Measurements from ENCODE around the gene DLL4. TPM values are rescaled to one million over a fixed set of nuclear protein-coding genes. Genes with fewer than 3 reads are reported as not detected.

DLL4 gene
- total RNA-seq, 1 donor from 2014 or later: 0.54 TPM

DNA sequence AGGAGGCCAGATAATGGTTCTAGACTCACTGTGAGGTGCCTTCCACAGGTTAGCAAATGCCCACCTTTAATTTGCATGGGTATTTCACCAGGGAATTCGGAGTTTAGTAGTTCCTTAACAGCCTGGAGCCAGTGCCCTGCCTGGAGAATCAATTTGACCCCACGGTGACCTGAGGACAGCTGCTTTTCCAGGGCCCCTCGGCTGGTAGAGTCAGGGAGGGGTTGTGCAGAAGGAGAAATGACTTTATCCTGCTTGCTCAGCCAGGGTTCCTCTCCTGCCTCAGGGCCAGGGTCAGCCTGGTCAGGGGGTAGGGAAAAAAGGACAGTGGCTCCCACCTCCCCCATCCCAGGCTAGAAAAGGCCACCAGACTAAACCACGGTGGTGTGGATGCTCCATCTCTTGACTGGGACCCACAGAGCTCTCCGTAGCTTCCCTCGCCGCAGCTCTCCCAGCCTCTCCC, 12.0 kb downstream of the DLL4 start:
- Mint-ChIP-seq H3K9me3 (ENCODE audit: unreplicated experiment) (no peaks in the 10 kb centered on the region), H3K27ac (ENCODE audit: unreplicated experiment) (peak overlapping the region; percentile 83), H3K4me1 (ENCODE audit: unreplicated experiment) (peaks cover 29% of the 10 kb centered on the region), H3K4me3 (ENCODE audit: unreplicated experiment) (peak overlapping the region; percentile 68), H3K36me3 (ENCODE audit: unreplicated experiment) (no peaks in the 10 kb centered on the region), H3K27me3 (ENCODE audit: unreplicated experiment) (peaks cover under 1% of the 10 kb centered on the region)
- no peak for DNase-seq (ENCODE audit: extremely low spot score, unreplicated experiment)
- TF ChIP-seq, protein P1, sequence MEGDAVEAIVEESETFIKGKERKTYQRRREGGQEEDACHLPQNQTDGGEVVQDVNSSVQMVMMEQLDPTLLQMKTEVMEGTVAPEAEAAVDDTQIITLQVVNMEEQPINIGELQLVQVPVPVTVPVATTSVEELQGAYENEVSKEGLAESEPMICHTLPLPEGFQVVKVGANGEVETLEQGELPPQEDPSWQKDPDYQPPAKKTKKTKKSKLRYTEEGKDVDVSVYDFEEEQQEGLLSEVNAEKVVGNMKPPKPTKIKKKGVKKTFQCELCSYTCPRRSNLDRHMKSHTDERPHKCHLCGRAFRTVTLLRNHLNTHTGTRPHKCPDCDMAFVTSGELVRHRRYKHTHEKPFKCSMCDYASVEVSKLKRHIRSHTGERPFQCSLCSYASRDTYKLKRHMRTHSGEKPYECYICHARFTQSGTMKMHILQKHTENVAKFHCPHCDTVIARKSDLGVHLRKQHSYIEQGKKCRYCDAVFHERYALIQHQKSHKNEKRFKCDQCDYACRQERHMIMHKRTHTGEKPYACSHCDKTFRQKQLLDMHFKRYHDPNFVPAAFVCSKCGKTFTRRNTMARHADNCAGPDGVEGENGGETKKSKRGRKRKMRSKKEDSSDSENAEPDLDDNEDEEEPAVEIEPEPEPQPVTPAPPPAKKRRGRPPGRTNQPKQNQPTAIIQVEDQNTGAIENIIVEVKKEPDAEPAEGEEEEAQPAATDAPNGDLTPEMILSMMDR (IDR thresholded peaks at IDR 0.05): no peak

DNA sequence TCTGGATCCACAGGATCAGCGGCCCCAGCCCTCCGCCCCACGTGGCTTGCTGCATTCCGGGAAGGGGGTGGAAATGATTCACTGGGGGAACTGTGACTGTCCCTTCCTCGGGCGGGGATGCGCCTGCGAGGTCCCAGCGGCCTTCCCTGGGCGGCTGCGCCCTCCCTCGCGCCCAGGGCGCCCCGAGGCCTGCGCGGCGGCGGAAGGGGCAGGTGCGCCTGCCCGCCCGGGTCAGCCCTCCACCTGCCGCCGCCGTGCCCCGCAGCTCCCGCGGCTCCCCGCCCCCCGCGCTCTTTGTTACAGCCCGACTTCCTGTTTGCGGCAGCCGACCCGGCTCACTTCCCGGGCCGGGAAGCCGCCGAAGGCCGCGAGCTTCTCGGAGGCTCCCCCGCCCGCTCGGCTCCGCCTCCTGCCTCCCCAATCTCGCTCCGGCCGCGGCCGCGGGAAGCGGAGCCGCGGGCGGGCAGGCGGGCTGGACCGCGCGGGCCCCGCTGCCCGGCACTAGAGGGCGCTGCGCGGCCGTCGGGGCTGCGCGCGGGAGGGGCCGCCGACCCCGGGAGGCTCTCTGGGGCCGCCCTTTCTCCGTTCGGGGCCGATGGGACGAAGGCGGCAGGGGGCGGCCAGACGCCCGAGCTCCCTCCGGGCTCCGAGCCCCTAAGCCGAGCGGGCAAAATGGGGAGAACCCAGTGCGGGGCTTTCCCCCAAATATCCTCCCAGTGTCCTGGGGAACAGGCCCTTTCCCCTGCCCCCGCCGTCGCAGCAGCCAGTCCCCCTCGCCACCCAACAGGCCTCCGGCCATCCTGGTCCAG, 12.6 kb downstream of the DLL4 start:
- TF ChIP-seq, protein P1 (IDR thresholded peaks at IDR 0.05): peak; percentile 76
- peak overlapping the region; percentile 68 for H3K4me3 Mint-ChIP-seq (ENCODE audit: unreplicated experiment)
- DNase-seq (ENCODE audit: extremely low spot score, unreplicated experiment): peak; percentile 92

DNA sequence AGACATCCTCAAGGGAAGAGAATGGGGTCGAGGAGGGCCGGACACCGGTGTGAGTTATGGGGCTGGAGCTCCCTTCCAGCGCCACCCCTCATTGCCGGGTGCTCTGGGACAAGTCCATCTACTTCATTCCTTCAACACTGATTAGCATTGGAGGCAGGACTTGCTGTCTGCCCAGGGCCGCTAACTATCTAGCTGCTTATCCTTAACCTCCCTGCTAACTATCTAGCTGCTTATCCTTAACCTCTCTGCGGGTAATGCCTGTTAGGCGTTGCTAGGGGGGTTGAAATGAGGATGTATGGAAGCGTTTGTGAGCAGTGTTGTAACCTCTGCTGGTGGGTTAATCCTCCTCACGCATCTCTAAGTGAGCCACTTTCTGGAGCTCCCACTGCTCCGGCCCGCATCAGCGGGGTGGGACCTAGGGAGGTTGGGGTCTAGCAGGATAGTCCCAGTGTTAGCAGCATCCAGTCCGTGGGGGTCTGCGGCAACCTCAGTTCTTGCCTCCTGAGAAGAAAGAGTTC, 13.3 kb downstream of the DLL4 start:
- peak overlapping the region; percentile 10 for H3K27ac Mint-ChIP-seq (ENCODE audit: unreplicated experiment)
- no peak for DNase-seq (ENCODE audit: extremely low spot score, unreplicated experiment)
- H3K27me3 Mint-ChIP-seq (ENCODE audit: unreplicated experiment): peaks cover 2% of the 10 kb centered on the region
- H3K9me3 Mint-ChIP-seq (ENCODE audit: unreplicated experiment): no peaks in the 10 kb centered on the region
- peaks cover 24% of the 10 kb centered on the region for H3K4me1 Mint-ChIP-seq (ENCODE audit: unreplicated experiment)
- H3K36me3 Mint-ChIP-seq (ENCODE audit: unreplicated experiment): no peaks in the 10 kb centered on the region
- TF ChIP-seq, protein P1 (IDR thresholded peaks at IDR 0.05): no peak
- H3K4me3 Mint-ChIP-seq (ENCODE audit: unreplicated experiment): peak overlapping the region; percentile 54

More for the DNA sequence above, 12.6 kb downstream of the DLL4 start:
- H3K36me3 Mint-ChIP-seq (ENCODE audit: unreplicated experiment): no peaks in the 10 kb centered on the region
- H3K9me3 Mint-ChIP-seq (ENCODE audit: unreplicated experiment): no peaks in the 10 kb centered on the region
- H3K27ac Mint-ChIP-seq (ENCODE audit: unreplicated experiment): peak overlapping the region; percentile 83
- peaks cover 2% of the 10 kb centered on the region for H3K27me3 Mint-ChIP-seq (ENCODE audit: unreplicated experiment)
- peaks cover 29% of the 10 kb centered on the region for H3K4me1 Mint-ChIP-seq (ENCODE audit: unreplicated experiment)

DNA sequence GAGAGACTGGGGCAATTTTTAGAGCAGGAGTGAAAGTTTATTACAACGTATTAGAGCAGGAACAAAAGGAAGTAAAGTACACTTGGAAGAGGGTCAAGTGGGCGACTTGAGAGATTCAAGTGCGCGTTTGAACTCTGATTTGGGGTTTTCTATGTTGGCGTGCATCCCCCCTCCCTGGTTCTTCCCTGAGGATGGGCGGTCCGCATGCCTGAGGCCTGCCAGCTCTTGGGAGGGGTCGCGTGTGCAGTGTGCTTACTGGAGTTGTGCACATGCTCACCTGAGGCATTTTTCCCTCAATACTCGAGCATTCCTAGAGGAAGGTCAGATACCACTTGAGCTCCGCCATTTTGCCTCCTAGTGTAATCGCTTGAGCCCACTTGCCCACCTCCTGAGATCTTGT, 13.7 kb downstream of the DLL4 start:
- Mint-ChIP-seq H3K36me3 (ENCODE audit: unreplicated experiment) (no peaks in the 10 kb centered on the region), H3K27me3 (ENCODE audit: unreplicated experiment) (peaks cover 2% of the 10 kb centered on the region), H3K27ac (ENCODE audit: unreplicated experiment) (no peak overlapping the region), H3K4me3 (ENCODE audit: unreplicated experiment) (peak overlapping the region; percentile 54), H3K4me1 (ENCODE audit: unreplicated experiment) (peaks cover 24% of the 10 kb centered on the region), H3K9me3 (ENCODE audit: unreplicated experiment) (no peaks in the 10 kb centered on the region)
- no peak for DNase-seq (ENCODE audit: extremely low spot score, unreplicated experiment)
- TF ChIP-seq, protein P1 (IDR thresholded peaks at IDR 0.05): no peak

DNA sequence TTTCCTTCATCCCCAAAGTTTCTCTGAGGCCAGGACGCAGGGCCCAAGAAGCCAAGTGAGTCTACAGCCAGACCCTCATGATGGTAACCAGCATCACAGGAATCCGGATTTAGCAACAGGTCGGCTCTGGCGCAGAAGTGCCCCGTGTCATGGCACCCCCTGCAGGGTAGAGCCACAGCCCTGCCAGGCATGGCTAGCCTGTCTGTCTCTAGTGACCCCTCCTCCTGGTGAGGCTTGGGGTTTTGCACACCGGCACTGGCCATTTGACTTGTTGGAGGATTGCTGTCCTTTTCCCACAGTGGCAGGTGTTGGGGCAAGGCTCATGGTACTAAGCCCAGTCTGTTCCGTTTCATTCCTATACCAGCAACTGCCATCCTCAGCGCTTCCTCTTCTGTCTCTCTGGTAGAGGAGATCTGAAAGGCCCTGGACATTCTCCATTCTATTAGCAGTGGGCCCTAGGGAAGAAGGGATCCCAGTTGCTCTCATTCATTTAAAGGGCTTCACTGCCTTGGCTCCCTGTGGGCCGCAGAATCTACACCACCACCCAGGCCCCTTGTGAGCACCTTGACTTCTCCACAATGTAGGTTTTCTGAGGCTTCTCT, 14.7 kb downstream of the DLL4 start:
- TF ChIP-seq, protein P1 (IDR thresholded peaks at IDR 0.05): no peak
- Mint-ChIP-seq H3K4me3 (ENCODE audit: unreplicated experiment) (no peak overlapping the region), H3K27ac (ENCODE audit: unreplicated experiment) (no peak overlapping the region), H3K27me3 (ENCODE audit: unreplicated experiment) (peaks cover 2% of the 10 kb centered on the region), H3K36me3 (ENCODE audit: unreplicated experiment) (no peaks in the 10 kb centered on the region), H3K4me1 (ENCODE audit: unreplicated experiment) (peaks cover 24% of the 10 kb centered on the region), H3K9me3 (ENCODE audit: unreplicated experiment) (no peaks in the 10 kb centered on the region)
- DNase-seq (ENCODE audit: extremely low spot score, unreplicated experiment): no peak
